Naive thymus-derived CD4-positive, alpha-beta T cell (primary cell): ENCODE results near the gene GPC2. TPM values are rescaled to one million over a fixed set of nuclear protein-coding genes. Genes with fewer than 3 reads are reported as not detected.
"Not testable (repeated sequence)": the region's sequence is repeated elsewhere in the genome, so short reads cannot be mapped to it uniquely, and the experiment has no call there.

Experiments
- ATAC-seq: fragments of 150-1000 bp; cut with Tn5 transposase; 2 replicates; pipeline ENCODE4 v1.10.0; 2021; ENCODE audit warnings: mild to moderate bottlenecking, moderate library complexity
- CTCF ChIA-PET: fragments of 350-600 bp; sonication (Branson Sonifier 250); formaldehyde crosslinking; loops from one replicate; lab custom pipeline; 2021; ENCODE audit warnings: antibody characterized with exemption; lab: Charles Lee
- POLR2A ChIA-PET: fragments of 350-600 bp; sonication (Branson Sonifier 250); formaldehyde crosslinking; loops from one replicate; lab custom pipeline; 2021; ENCODE audit warnings: antibody characterized with exemption, inconsistent platforms; lab: Charles Lee
- DNase-seq, 9 donors: peaks; one replicate each; pipeline versions ENCODE4 v3.0.0 to v3.0.0-alpha.2; 2020 to 2022; ENCODE audit warnings: mixed read lengths in 1 of 9
- H3K27ac ChIP-seq: one replicate; pipeline ENCODE4 v1.7.0; 2013; ENCODE audit warnings: mild to moderate bottlenecking, low read depth, low read length, moderate library complexity
- H3K27me3 ChIP-seq, 2 donors: one replicate each; pipeline ENCODE4 v1.7.0; 2013; ENCODE audit warnings: low read length in 2 of 2, mild to moderate bottlenecking in 2 of 2, moderate library complexity in 2 of 2; ENCODE audit not compliant: control insufficient read depth in 2 of 2, insufficient read depth in 2 of 2
- H3K36me3 ChIP-seq, 3 experiments: 1 replicate in 2 of 3; 2 replicates in 1 of 3; pipeline ENCODE4 v1.7.0; 2013; ENCODE audit warnings: low read length in 3 of 3, mild to moderate bottlenecking in 3 of 3, moderate library complexity in 1 of 3; ENCODE audit not compliant: insufficient read depth in 3 of 3, control insufficient read depth in 2 of 3
- H3K4me1 ChIP-seq, 2 donors: one replicate each; pipeline ENCODE4 v1.7.0; 2013; ENCODE audit warnings: low read length in 2 of 2, mild to moderate bottlenecking in 2 of 2, moderate library complexity in 1 of 2; ENCODE audit not compliant: control insufficient read depth in 2 of 2, insufficient read depth in 2 of 2
- H3K4me3 ChIP-seq: 2 replicates; pipeline ENCODE4 v1.7.0; 2013; ENCODE audit warnings: mild to moderate bottlenecking, low read length
- H3K9me3 ChIP-seq, 3 experiments: 1 replicate in 2 of 3; 2 replicates in 1 of 3; pipeline ENCODE4 v1.7.0; 2013; ENCODE audit warnings: low read length in 3 of 3; ENCODE audit not compliant: control insufficient read depth in 2 of 3
- H3K27ac Mint-ChIP-seq, 9 donors: one replicate each; pipeline ENCODE4 v1.8.0; 2020 to 2022; ENCODE audit warnings: mixed read lengths in 9 of 9, mild to moderate bottlenecking in 8 of 9, moderate library complexity in 5 of 9, inconsistent platforms in 2 of 9
- H3K27me3 Mint-ChIP-seq, 5 donors: one replicate each; pipeline ENCODE4 v1.8.0; 2021 to 2022; ENCODE audit warnings: mixed read lengths in 5 of 5, mild to moderate bottlenecking in 1 of 5
- H3K36me3 Mint-ChIP-seq, 5 donors: one replicate each; pipeline ENCODE4 v1.8.0; 2020 to 2022; ENCODE audit warnings: mixed read lengths in 5 of 5, mild to moderate bottlenecking in 3 of 5, inconsistent platforms in 1 of 5
- H3K4me1 Mint-ChIP-seq, 7 donors: one replicate each; pipeline ENCODE4 v1.8.0; 2020 to 2022; ENCODE audit warnings: mixed read lengths in 7 of 7, mild to moderate bottlenecking in 3 of 7, inconsistent platforms in 1 of 7
- H3K4me3 Mint-ChIP-seq, 10 donors: one replicate each; pipeline ENCODE4 v1.8.0; 2020 to 2022; ENCODE audit warnings: mild to moderate bottlenecking in 10 of 10, mixed read lengths in 10 of 10, moderate library complexity in 6 of 10, inconsistent platforms in 2 of 10
- H3K9me3 Mint-ChIP-seq, 11 donors: one replicate each; pipeline ENCODE4 v1.8.0; 2020 to 2022; ENCODE audit warnings: mixed read lengths in 11 of 11, mild to moderate bottlenecking in 4 of 11, inconsistent platforms in 1 of 11, moderate library complexity in 1 of 11
- intact Hi-C, 2 donors: fragments of 100-400 bp; cut with micrococcal nuclease; formaldehyde crosslinking; loops; one replicate each; pipeline ENCODE4 v1.15.1; 2023
- polyA plus RNA-seq, 2 donors: library from polyadenylated mRNA; unstranded; fragments of 300-500 nt; fragmentation: Illumina TruSeq; gene quantifications; one replicate each; pipeline ENCODE4 v1.2.3, GENCODE V29; 2021
- total RNA-seq, 6 experiments: library from RNA in 5 of 6; stranded (reverse) in 5 of 6; gene quantifications; 1 replicate in 5 of 6; 2 replicates in 1 of 6; pipeline ENCODE4 v1.2.3 and lab custom pipeline; 2021 to 2026

Gene GPC2
- total and polyA plus RNA-seq, 7 experiments from 2014 or later: 0.64 to 30.6 (median 12.3) TPM

DNA sequence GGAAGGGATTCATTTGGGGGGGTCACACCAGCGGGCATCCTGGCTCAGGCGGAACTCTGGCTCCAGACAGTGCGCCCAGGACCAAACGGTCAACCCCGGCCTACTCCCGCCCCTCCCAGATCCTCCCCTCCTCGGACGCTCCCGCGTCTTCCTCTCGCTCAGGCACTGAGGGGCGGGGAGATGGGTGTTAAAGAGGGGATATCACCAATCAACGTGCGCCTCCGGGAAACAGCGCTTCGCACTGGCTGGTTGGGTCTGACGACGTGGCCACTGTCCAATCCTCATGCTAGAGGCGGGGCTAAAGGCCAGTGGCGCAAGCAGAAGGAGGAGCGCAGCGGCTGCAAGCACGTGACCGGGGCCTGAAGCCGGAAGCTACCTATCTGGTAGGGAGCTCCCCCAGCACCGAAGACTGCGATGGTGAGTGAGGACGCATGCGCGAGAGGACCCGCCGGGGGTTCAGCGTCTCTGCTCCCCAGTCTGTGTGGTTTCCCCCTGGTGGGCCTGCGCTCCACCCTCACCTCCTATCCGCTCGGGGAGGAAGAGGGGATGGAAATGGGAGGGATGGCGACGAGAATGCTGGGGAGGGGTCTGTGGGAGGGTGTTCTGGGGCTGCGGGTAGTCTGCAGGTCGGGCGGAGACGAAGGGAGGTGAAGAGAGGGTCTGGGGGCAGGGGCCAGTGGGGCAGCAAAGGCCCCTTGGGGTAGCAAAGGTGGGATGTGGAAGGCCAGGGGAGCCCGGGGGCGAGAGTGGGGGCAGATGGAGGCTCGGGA is 28.4 kb downstream of the GPC2 start, which contains the start of gene LAMTOR4:
Gene LAMTOR4, plus strand, starts transcription at position 360 of the 770 bp plus-strand sequence. Its CDS starts 55 bp downstream, at position 415.
- H3K27ac Mint-ChIP-seq: peak within 1 kb of the TSS; percentile 95 to 99 (median 98)
- Histone ChIP-seq H3K4me3 (peak within 1 kb of the TSS; percentile 97), H3K36me3 (peaks cover 0 to 16% (median 11%) of the 10 kb centered on the region in 3 experiments), H3K4me1 (peaks cover 15 to 19% of the 10 kb centered on the region in 2 donors), H3K9me3 (no peaks in the 10 kb centered on the region), H3K27ac (peak within 1 kb of the TSS; percentile 98), H3K27me3 (no peaks in the 10 kb centered on the region)
- peak; percentile 84 to 99 (median 97) for DNase-seq
- CTCF ChIA-PET: interaction anchor here (0.6 to 3.6 kb wide), 13 partner anchors 9 to 648 kb away, joined by 3 to 26 read pairs (median 4); partner anchors contain the start of gene ZNF394
- H3K9me3 Mint-ChIP-seq: no peaks in the 10 kb centered on the region
- peaks cover 27 to 45% (median 37%) of the 10 kb centered on the region in 7 donors for H3K4me1 Mint-ChIP-seq
- no peaks in the 10 kb centered on the region for H3K27me3 Mint-ChIP-seq
- peak within 1 kb of the TSS; percentile 87 to 100 (median 96) for H3K4me3 Mint-ChIP-seq
- POLR2A ChIA-PET: interaction anchor here (0.6 to 17.9 kb wide), 22 partner anchors 10 to 329 kb away, joined by 3 to 326 read pairs (median 6); partner anchors contain the start of genes GAL3ST4, GPC2, MEPCE and PVRIG
- peaks cover 0 to 13% (median 10%) of the 10 kb centered on the region in 5 donors for H3K36me3 Mint-ChIP-seq
- peak; percentile 98 for ATAC-seq
- intact Hi-C loops: loop anchor here (1.0 to 5.0 kb wide), 16 partner anchors 10 to 281 kb away; partner anchors contain the start of genes GAL3ST4 (in 2 of the 2), GPC2 (in 2 of the 2), STAG3 (in 2 of the 2) and TRAPPC14 (in 2 of the 2)

- Mint-ChIP-seq H3K27me3 (no peaks in the 10 kb centered on the region), H3K4me3 (peak overlapping the region; percentile 87 to 100 (median 96)), H3K4me1 (peaks cover 23 to 42% (median 32%) of the 10 kb centered on the region in 7 donors), H3K27ac (peak overlapping the region; percentile 95 to 99 (median 98)), H3K36me3 (peaks cover 0 to 13% (median 10%) of the 10 kb centered on the region in 5 donors), H3K9me3 (no peaks in the 10 kb centered on the region)
- POLR2A ChIA-PET: interaction anchor here (0.6 to 17.9 kb wide), 22 partner anchors 9 to 329 kb away, joined by 3 to 326 read pairs (median 6); partner anchors contain the start of genes GAL3ST4, GPC2, MEPCE and PVRIG
- H3K27ac ChIP-seq: peak overlapping the region; percentile 98
- DNase-seq (no peak), ATAC-seq (no peak)
- peak overlapping the region; percentile 97 for H3K4me3 ChIP-seq
- CTCF ChIA-PET: interaction anchor here (0.6 to 3.6 kb wide), 10 partner anchors 9 to 648 kb away, joined by 3 to 26 read pairs (median 4); partner anchors contain the start of gene ZNF394
- H3K4me1 ChIP-seq: peaks cover 15 to 19% of the 10 kb centered on the region in 2 donors
- H3K9me3 ChIP-seq: no peaks in the 10 kb centered on the region
- peaks cover 0 to 11% (median 6%) of the 10 kb centered on the region in 3 experiments for H3K36me3 ChIP-seq
- intact Hi-C loops: loop anchor here (1.0 to 5.0 kb wide), 16 partner anchors 10 to 281 kb away; partner anchors contain the start of genes GAL3ST4 (in 2 of the 2), GPC2 (in 2 of the 2), STAG3 (in 2 of the 2) and TRAPPC14 (in 2 of the 2)
- H3K27me3 ChIP-seq: no peaks in the 10 kb centered on the region
Measured at GRCh38 chr7:100148225-100148558, 29.0 kb downstream of the GPC2 start.

DNA sequence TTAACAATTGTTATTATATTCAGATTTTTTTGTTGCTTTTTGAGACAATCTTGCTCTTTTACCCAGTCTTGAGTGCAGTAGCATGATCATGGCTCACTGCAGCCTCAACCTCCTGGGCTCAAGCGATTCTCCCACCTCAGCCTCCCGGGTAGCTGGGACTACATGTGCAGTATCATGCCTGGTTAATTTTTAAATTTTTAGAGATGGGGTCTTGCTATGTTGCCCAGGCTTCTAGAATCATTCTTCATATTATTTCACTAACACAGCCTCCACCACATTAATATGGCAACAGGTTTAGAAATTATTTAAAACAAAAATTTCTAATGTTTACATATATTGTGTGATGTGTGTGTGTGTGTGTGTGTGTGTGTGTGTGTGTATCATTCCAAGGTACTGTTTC is 29.9 kb downstream of the GPC2 start:
- intact Hi-C loops: loop anchor here in 1 of 2 donors (5.0 kb wide), 3 partner anchors 60 to 125 kb away; no protein-coding TSS in a partner anchor
- CTCF ChIA-PET: interaction anchor here (1.0 to 3.6 kb wide), 3 partner anchors 11 to 71 kb away, joined by 3 to 26 read pairs (median 4); no protein-coding TSS in a partner anchor
- no peak for ATAC-seq
- peaks cover 0 to 5% (median 0%) of the 10 kb centered on the region in 3 experiments for H3K36me3 ChIP-seq
- no peak overlapping the region for H3K27ac ChIP-seq
- Mint-ChIP-seq H3K36me3 (peaks cover 0 to 10% (median 6%) of the 10 kb centered on the region in 5 donors), H3K27ac (peak overlapping the region in 5 of 9 donors; percentile 95 to 99 (median 98)), H3K4me1 (peaks cover 14 to 34% (median 25%) of the 10 kb centered on the region in 7 donors), H3K4me3 (peak overlapping the region in 3 of 10 donors; percentile 93 to 98 (median 96)), H3K9me3 (no peaks in the 10 kb centered on the region), H3K27me3 (no peaks in the 10 kb centered on the region)
- H3K4me1 ChIP-seq: peaks cover 15 to 16% of the 10 kb centered on the region in 2 donors
- DNase-seq: no peak
- POLR2A ChIA-PET: interaction anchor here (0.9 to 17.9 kb wide), 5 partner anchors 16 to 72 kb away, joined by 5 to 326 read pairs (median 30); partner anchors contain the start of genes GAL3ST4, GPC2, PVRIG and STAG3
- H3K4me3 ChIP-seq: no peak overlapping the region
- H3K9me3 ChIP-seq: no peaks in the 10 kb centered on the region
- no peaks in the 10 kb centered on the region for H3K27me3 ChIP-seq

DNA sequence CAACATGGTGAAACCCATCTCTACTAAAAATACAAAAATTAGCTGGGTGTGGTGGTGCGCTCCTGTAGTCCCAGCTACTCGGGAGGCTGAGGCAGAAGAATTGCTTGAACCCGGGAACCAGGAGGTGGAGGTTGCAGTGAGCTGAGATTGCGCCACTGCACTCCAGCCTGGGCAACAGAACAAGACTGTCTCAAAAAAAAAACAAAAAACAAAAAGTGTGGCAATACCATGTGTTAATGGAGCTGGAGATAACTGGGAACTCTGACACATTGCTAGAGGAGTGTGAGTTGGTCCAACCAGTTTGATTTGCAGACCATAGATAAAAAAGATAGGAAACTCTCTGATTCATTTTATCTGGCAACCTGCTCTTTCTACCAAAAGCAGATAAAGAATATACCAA is 30.8 kb downstream of the GPC2 start:
- ChIA-PET POLR2A (interaction anchor here (0.6 to 17.9 kb wide), 4 partner anchors 17 to 280 kb away, joined by 3 to 326 read pairs (median 24); partner anchors contain the start of genes GAL3ST4, GPC2, STAG3 and TRAPPC14), CTCF (interaction anchor here (1.4 to 3.6 kb wide), 2 partner anchors 10 to 13 kb away, joined by 4 to 26 read pairs; no protein-coding TSS in a partner anchor)
- intact Hi-C loops: loop anchor here in 1 of 2 donors (5.0 kb wide), 3 partner anchors 61 to 126 kb away; no protein-coding TSS in a partner anchor
- not testable (repeated sequence) for ATAC-seq, H3K4me3 Mint-ChIP-seq, H3K27ac Mint-ChIP-seq, DNase-seq, H3K27me3 Mint-ChIP-seq, H3K36me3 ChIP-seq, H3K27me3 ChIP-seq, H3K9me3 ChIP-seq, H3K9me3 Mint-ChIP-seq, H3K27ac ChIP-seq, H3K36me3 Mint-ChIP-seq, H3K4me3 ChIP-seq
- H3K4me1 Mint-ChIP-seq: peaks cover 10 to 28% (median 20%) of the 10 kb centered on the region in 7 donors
- H3K4me1 ChIP-seq: peaks cover 11 to 15% of the 10 kb centered on the region in 2 donors

DNA sequence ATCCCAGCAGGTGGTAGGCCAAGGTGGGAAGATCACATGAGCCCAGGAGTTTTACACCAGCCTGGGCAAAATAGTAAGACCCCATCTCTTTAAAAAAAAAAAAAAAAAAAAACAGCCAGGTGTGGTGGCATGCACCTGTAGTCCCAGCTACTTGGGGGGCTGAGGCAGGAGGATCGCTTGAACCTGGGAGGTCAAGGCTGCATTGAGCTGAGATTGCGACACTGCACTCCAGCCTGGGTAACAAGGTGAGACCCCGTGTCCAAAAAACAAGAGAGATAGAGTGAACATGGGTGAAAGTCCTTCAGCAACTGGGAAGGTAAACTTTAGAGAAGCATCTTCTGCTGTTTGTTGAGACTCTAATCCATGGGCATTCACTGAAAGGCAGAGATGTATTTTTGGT is 34.7 kb downstream of the GPC2 start:
- no peaks in the 10 kb centered on the region for H3K36me3 ChIP-seq
- Mint-ChIP-seq H3K4me1 (peaks cover 0 to 15% (median 13%) of the 10 kb centered on the region in 7 donors), H3K9me3 (no peaks in the 10 kb centered on the region), H3K36me3 (no peaks in the 10 kb centered on the region), H3K27ac (no peak overlapping the region), H3K27me3 (no peaks in the 10 kb centered on the region), H3K4me3 (no peak overlapping the region)
- DNase-seq (no peak), ATAC-seq (no peak)
- CTCF ChIA-PET: interaction anchor here (0.6 to 1.3 kb wide), 5 partner anchors 8 to 48 kb away, joined by 3 to 5 read pairs (median 4); no protein-coding TSS in a partner anchor
- H3K4me3 ChIP-seq: no peak overlapping the region
- peaks cover 0 to 11% of the 10 kb centered on the region in 2 donors for H3K4me1 ChIP-seq
- POLR2A ChIA-PET: interaction anchor here (0.6 to 17.9 kb wide), 5 partner anchors 14 to 671 kb away, joined by 3 to 326 read pairs (median 3); partner anchors contain the start of genes AP4M1, GAL3ST4, MCM7 and TRAPPC14
- no peak overlapping the region for H3K27ac ChIP-seq
- intact Hi-C loops: no loop called here
- no peaks in the 10 kb centered on the region for H3K27me3 ChIP-seq
- no peaks in the 10 kb centered on the region for H3K9me3 ChIP-seq
